Hematopoietic multipotent progenitor cell treated with erythropoietin and hydrocortisone succinate and interleukin-3 and kit ligand, for 6 days (in vitro differentiated cells): ENCODE measurements around the gene TRIM7.

Experiments
- DNase-seq: peaks from one replicate; pipeline ENCODE4 v3.0.0-alpha.2; 2015

Gene TRIM7

GRCh38 chr5:181169459-181170236, 35.3 kb downstream of the TRIM7 start:
- peak; percentile 84 for DNase-seq

DNA sequence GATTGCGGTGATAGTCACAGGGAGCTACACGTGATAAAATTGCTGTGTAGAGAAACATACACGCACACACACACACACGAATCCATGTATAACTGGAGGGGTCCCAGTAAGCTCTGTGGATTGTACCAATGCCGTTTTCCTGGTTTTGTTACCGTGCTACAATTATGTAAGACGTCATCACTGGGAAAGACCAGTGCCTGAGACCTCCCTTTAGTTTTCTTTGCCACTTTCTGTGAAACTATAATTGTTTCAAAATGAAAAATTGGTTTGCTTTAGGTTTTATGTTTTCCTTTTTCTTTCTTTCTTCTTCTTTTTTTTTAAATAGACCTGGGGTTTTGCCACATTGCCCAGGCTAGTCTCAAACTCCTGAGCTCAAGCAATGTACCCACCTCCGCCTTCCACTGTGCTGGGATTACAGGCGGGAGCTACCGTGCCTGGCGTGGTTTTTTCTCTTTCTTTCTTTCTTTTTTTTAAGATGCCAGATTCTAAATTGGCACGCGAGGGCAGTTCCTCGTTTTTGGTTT, 36.3 kb downstream of the TRIM7 start:
- DNase-seq = peak; percentile 27

GRCh38 chr5:181167814-181168488, 37.0 kb downstream of the TRIM7 start:
- DNase-seq = peak; percentile 65

DNA sequence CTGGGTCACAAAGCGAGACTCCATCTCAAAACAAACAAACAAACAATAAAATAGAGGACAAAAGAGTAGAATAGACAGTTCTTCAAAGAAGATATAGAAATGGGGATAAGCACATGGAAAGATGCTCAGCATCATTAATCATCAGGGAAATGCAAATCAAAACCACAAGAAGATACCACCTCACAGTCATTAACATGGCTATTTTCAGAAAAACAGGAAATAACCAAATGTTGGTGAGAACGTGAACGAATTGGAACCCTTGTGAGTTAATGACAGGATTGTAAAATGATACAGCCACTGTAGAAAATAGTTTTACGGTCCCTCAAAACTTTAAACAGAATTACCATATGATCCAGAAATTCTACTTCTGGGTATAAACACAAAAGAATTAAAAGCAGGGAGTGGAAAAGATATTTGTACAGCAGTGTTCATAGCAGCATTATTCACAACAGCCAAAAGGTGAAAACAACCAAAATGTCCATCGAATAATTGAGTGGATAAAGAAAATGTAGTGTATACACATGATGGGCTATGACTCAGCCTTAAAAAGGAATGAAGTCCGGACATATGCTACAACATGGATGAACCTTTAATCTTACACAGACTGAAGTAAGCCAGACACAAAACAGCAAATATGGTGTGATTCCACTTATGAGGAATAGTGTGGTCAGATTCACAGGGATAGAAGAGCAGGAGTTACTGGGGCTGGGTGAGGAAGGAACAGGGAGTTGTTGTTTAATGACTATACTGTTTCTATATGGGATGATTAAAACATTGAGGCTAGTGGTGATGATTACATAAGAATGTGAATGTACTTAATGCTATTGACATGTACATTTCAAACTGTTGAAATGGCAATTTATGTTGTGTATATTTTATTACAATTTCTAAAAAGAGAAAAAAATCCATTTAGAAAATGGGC, 37.9 kb downstream of the TRIM7 start:
- no peak for DNase-seq

DNA sequence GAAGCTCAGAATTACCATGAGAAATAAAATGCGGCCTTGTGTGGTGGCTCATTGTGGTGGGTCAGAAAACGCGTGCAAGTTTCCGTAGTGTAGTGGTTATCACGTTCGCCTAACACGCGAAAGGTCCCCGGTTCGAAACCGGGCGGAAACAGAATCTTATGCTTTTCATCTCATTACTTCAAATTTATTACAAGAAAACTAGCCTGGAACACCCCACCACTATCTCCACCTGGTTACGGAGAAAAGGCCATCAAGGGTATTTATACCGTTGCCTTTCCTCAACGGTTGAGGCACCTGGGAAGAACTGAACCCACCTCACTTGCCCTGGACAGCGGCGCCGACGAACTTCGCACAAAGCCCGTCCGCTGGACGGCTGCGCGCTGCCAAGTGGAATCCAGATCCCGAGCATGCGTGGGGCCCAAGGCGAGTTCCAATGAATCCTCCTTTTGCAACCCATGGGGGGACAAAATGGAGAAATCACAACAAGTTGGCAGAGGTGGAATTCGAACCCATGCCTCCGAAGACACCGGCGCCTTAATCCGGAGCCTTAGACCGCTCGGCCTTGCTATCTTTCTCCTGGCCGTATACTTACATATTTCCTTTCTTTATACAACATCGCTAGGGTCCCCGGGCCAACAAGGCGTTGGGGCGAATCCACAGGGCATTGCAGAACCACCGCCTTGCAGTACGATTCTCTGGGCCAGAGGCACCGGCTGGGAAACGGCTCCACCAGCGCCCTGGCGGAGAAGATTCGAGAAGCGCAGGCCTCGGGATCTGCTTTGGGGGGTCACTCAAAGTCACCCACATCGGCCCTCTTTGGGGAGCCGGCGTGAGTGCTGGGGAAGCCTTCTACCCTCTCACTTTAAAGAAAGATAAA, 40.7 kb downstream of the TRIM7 start:
- DNase-seq = peak; percentile 61

DNA sequence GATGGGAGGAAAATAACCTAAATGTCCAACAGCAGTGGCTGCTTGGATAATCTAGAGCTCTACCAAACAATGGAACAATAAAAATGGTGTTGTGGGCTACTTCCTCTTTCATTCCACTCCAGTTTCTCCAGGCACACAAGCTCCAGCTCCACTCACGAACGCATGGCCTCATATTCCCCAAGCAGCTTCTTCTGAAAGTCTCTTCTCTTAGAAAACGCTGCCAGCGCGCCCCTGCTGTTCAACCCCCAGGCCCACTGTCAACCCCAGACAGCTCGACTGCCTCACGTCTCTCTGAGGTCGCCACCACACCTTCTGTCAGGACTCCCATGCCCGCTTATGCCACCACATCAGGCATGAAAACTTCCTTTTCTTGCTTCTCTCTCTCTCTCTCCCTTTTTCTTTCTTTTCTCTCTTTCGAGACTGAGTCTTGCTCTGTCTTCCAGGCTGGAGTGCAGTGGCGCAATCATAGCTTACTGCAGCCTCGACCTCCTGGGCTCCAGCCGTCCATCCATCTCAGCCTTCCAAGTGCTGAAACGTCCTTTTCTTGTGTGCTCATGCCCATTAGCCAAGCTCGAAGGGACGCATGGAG, 41.4 kb downstream of the TRIM7 start:
- DNase-seq = peak; percentile 66

DNA sequence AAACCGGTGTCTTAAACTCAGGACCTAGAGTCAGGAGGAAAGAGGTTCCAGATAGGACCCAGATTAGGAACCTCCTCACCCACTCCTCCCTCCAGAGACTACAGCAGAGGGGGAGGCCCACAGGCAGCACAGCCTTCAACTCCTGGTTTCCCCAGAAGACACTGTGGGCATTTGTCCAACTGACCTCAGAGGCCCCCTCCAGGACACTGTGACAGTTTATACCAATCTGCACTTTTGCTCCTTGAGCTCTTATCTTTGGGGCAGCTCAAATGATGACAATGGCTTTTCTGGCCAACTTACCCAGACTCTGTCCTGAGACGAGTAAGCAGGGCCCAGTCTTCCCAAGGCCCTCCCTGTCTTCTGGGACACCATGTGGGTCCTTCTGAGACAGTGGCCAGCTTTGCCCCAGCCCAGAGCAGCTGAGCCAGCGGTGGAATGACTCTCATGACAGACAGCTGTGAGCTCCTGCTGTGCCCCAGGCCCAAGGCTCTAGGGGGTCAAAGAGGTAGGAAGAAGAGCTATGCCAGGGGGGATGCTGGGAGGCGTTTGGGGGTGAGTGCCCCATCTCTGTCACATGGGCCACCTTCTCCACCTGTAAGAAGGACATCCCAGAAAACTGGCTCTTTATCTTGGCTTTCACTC, 43.3 kb downstream of the TRIM7 start:
- peak; percentile 41 for DNase-seq

GRCh38 chr5:181160755-181161533, 44.1 kb downstream of the TRIM7 start:
- DNase-seq = peak; percentile 47

- peak; percentile 57 for DNase-seq
Observed at GRCh38 chr5:181160152-181160754, 44.7 kb downstream of the TRIM7 start.

GRCh38 chr5:181159286-181160151, 45.5 kb downstream of the TRIM7 start:
- peak; percentile 89 for DNase-seq

- DNase-seq = no peak
Observed at GRCh38 chr5:181158869-181159268, 46.1 kb downstream of the TRIM7 start.

DNA sequence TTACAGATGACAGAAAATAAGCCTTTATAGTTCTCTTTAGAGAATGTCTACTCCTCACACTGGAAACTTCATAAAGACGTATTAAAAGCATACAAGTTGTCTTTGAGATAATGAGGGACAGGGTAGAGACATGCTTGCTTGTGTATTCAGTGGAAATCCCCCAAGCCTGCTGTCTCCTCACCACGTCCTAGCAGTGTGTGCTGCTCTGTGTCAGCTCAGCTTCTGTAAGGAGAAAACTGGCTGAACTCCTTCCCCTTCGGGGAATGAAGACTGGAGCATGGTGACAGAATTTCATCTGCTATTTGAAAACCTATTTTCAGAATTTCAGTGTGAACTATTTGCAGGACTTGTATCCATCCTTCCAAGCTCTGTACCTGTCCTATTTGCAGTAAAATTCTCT, 48.2 kb downstream of the TRIM7 start:
- DNase-seq = no peak

DNA sequence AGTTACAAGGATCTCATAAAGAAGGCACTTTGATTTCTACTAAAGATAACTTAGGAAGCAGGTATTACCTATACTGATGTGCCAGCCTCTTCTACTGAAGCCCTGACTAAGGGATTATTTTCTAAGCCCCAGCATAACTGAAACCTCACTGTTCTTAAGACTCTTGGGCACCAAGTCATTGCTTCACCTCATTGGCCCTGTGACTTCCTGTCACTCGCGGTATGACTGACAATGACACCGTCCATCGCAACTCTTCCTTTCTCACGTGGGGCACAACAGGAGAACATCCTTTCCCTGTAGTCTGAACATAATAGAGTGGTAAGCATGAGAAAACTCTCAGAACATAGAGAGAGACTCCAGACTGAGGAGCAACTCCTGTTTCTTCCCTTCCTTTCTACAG, 51.2 kb downstream of the TRIM7 start:
- no peak for DNase-seq

GRCh38 chr5:181152406-181152805, 52.6 kb downstream of the TRIM7 start:
- no peak for DNase-seq

DNA sequence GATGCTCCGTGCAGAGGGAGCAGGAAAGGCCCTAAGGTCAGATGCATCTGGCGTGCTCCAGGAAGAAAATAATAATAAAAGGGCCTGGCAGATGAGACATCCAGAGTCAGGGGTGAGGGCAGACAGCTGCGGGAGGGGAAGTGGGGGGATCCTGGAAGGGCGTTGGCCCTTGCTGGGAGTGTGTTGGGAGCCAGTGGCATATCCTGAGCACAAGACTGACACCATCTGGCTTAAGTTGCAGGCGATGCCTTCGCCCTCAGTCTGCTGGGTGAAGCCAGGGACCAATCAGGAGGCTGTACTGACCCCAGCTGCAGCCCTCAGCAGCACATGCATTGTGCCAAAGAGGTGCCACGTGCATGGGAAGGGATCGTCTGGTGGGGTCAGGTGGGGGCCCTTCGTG, 53.9 kb downstream of the TRIM7 start:
- no peak for DNase-seq

- no peak for DNase-seq
Observed at GRCh38 chr5:181149806-181150733, 54.9 kb downstream of the TRIM7 start.

DNA sequence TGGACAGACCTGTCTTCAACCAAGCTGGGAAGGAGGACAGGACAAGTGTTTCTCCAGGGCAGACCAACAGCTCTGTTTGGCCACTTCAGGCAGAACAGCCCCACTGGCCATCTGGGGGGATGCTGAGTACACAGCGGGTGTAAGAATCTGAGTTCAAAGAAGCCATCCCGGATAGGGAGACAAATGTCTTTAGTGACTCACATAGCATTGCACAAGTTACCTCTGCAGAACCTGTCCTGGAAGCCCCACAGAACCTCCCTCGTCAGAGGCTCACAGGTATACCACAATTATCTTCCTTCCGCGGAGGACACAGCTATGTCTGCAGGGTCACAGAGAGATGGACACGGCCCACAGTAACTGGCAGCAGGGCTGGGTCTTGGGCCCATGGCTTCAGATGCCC, 55.6 kb downstream of the TRIM7 start:
- no peak for DNase-seq
